ENCODE data around the gene PARD3.

Gene PARD3

DNA sequence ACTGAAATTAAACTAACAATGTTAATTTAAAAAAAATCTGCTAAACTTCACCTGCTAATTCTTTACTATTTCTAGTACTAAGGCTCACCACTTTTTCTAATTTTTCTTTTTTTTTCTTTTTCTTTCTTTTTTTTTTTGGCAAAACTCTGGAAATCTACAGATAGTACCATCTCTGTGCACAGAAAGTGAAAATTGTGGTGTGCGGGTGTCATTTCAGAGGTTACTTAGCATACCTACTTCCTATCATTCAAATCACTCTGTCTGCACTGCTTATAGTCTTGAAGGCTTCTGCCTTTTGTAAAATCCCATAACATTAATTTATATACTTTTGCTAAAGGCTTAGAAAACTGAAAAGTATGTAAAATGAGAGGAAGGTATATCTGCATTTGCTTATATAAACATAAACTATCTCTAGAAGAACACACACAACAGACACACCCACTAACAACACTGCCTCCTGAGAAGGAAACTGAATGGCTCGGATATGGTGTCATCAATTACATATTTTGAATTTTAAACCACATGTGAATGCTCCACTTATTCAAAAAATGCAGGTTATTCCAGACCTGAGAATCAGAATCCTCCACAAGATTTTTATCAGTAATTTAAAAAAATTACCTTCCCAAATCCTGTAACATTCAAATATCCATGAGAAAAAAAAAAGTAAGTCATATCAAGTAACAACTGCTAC, 229.5 kb downstream of the PARD3 start:
- CTCF ChIA-PET: no interaction called here
- POLR2A ChIA-PET: no interaction called here
- DNase-seq (ENCODE audit: extremely low spot score): no peak
- TF ChIP-seq, protein P1, sequence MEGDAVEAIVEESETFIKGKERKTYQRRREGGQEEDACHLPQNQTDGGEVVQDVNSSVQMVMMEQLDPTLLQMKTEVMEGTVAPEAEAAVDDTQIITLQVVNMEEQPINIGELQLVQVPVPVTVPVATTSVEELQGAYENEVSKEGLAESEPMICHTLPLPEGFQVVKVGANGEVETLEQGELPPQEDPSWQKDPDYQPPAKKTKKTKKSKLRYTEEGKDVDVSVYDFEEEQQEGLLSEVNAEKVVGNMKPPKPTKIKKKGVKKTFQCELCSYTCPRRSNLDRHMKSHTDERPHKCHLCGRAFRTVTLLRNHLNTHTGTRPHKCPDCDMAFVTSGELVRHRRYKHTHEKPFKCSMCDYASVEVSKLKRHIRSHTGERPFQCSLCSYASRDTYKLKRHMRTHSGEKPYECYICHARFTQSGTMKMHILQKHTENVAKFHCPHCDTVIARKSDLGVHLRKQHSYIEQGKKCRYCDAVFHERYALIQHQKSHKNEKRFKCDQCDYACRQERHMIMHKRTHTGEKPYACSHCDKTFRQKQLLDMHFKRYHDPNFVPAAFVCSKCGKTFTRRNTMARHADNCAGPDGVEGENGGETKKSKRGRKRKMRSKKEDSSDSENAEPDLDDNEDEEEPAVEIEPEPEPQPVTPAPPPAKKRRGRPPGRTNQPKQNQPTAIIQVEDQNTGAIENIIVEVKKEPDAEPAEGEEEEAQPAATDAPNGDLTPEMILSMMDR (IDR thresholded peaks at IDR 0.05; ENCODE audit: control extremely low read depth, extremely low read depth, low read depth, missing control alignments): no peak

DNA sequence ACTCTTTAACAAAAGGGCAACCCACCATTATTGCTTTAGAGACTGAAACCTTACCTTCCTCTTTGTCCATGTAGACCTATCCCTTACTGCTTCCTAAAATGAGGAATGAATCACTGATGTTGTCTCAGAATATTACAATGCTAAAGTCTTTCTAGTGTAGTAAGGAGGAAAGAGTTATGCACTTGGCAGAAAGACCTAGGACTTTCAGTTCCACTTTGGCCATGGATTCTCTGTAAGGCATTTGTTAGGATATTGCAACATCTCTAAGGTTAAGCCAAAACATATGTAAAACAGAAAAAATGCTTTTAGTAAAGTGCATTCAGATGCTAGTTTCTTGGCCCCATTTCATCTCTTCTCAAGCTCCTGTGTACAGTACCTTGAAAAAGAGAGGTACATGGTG, 230.9 kb downstream of the PARD3 start:
- no peak for DNase-seq (ENCODE audit: extremely low spot score)
- CTCF ChIA-PET: no interaction called here

DNA sequence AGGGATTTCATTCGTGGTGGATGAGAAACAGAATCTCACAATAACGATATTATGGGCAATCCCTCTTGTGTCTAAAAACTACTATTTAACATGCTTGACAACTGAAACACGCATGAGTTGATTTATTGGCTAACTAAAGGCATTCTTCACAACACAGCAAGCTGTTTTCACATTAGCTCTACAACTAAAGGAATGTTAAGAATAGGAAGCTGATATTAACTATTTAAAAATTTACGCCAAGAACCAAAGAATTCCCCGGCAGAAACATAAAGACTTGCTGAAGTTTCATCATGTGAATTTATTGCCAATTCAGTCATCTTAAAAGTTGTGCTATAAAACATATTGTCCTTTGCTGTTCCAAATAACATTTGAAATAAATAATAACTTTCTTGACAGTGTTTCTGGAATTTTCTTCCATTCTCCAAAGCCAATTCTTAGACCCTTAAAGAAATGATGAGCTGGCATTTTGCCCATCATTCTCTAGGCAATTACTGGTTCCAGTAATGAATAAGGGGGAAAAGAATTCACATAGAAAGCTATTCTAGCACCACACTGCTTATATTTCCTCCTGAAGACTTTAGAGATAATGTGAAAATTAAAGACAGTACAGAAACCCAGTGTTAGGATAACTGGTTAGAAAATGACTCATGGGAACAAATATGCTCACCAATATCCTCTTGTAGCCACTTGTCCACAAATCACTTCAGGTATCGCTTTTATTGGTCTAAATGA, 233.1 kb downstream of the PARD3 start:
- ChIA-PET CTCF (no interaction called here), POLR2A (no interaction called here)
- DNase-seq (ENCODE audit: extremely low spot score): no peak
- TF ChIP-seq, protein P1 (IDR thresholded peaks at IDR 0.05; ENCODE audit: control extremely low read depth, extremely low read depth, low read depth, missing control alignments): no peak

More for the DNA sequence above, 230.9 kb downstream of the PARD3 start:
- POLR2A ChIA-PET: no interaction called here
- TF ChIP-seq, protein P1 (IDR thresholded peaks at IDR 0.05; ENCODE audit: control extremely low read depth, extremely low read depth, low read depth, missing control alignments): no peak

DNA sequence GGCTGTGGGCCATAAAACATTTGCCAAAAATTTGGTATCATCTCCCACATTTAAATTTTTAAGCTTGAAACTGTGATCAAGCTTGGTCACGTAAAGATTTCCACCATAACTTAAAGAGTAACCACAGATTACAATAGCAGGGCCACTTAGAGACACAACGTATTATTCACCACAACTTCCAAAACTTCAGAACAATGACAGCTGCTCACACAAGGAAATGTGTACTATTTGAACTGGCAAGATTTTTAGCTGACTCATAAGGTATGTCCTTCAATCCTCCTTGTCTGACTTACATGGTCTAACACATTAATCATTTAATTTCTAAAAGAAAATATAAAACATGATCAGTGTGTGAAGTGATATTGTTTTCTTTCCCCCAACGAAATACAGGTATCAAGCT, 234.5 kb downstream of the PARD3 start:
- DNase-seq (ENCODE audit: extremely low spot score): no peak
- ChIA-PET CTCF (interaction anchor here (0.9 to 1.3 kb wide), 3 partner anchors 15 to 58 kb away, joined by 3 to 5 read pairs (median 3); no protein-coding TSS in a partner anchor), POLR2A (no interaction called here)

DNA sequence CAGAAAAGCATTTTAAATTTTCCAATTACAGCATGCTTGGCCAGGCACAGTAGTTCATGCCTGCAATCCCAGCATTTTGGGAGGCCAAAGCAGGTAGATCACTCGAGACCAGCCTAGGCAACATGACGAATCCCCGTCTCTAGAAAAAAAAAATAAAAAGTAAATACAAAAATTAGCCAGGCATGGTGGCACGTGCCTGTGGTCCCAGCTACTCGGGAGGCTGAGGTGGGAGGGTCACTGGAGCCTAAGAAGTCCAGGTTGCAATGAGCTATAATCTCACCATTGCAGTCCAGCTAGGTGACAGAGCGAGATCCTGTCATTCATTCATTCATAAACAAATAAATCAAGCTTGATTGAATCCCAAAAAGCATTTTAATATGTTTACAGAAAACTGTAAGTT, 234.9 kb downstream of the PARD3 start:
- DNase-seq (ENCODE audit: extremely low spot score): no peak
- ChIA-PET POLR2A (no interaction called here), CTCF (interaction anchor here (0.9 to 1.3 kb wide), 3 partner anchors 14 to 58 kb away, joined by 3 to 5 read pairs (median 3); no protein-coding TSS in a partner anchor)
- TF ChIP-seq, protein P1 (IDR thresholded peaks at IDR 0.05; ENCODE audit: control extremely low read depth, extremely low read depth, low read depth, missing control alignments): no peak

More for the DNA sequence above, 234.5 kb downstream of the PARD3 start:
- TF ChIP-seq, protein P1 (IDR thresholded peaks at IDR 0.05; ENCODE audit: control extremely low read depth, extremely low read depth, low read depth, missing control alignments): no peak

DNA sequence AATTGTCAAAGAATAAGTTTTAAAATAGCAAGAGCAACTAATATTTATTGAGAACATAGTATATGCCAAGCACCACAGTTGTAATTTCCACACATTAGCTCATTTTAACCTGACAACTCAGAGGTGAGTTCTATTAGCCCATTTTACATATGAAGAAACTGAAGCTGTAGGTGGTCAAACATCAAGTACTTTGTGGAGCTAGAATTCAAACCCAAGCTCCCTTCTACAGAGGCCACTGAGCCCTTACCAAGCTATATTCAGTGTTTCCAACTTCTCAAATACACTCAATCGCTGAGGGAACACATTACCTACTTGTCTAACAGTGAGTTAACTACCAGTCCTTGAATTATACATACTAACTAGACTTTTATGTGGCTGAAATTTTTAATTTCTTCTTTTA, 236.6 kb downstream of the PARD3 start:
- POLR2A ChIA-PET: no interaction called here
- no peak for DNase-seq (ENCODE audit: extremely low spot score)
- CTCF ChIA-PET: interaction anchor here (1.7 kb wide), 1 partner anchor 13 kb away, joined by 7 read pairs; no protein-coding TSS in a partner anchor
- TF ChIP-seq, protein P1 (IDR thresholded peaks at IDR 0.05; ENCODE audit: control extremely low read depth, extremely low read depth, low read depth, missing control alignments): no peak

Data from GM10248 (cell line).